WI38 (cell line): ENCODE data around the gene CACNA1D.

Experiments used
- H3K4me3 ChIP-seq: 2 replicates; pipeline ENCODE4 v1.5.1; 2011; ENCODE audit warnings: low read depth, mild to moderate bottlenecking, control low read depth, low read length
- CTCF ChIP-seq: IDR thresholded peaks from 2 replicates; pipeline ENCODE4 v1.5.1; 2012; ENCODE audit warnings: low read depth, mild to moderate bottlenecking, control low read depth, low read length

The CACNA1D gene

GRCh38 chr3:53802256-53802880, 308.0 kb downstream of the CACNA1D start:
- no peak for TF ChIP-seq CTCF
- no peak overlapping the region for H3K4me3 ChIP-seq

- TF ChIP-seq CTCF, result no peak
Observed at GRCh38 chr3:53803124-53803815, 308.9 kb downstream of the CACNA1D start.

GRCh38 chr3:53803816-53804695, 309.6 kb downstream of the CACNA1D start:
- no peak for TF ChIP-seq CTCF
- H3K4me3 ChIP-seq, result no peak overlapping the region

More at GRCh38 chr3:53803124-53803815, 308.9 kb downstream of the CACNA1D start:
- no peak overlapping the region for H3K4me3 ChIP-seq

GRCh38 chr3:53804697-53805462, 310.5 kb downstream of the CACNA1D start:
- no peak for TF ChIP-seq CTCF
- no peak overlapping the region for H3K4me3 ChIP-seq

- no peak overlapping the region for H3K4me3 ChIP-seq
- TF ChIP-seq CTCF, result no peak
Observed at GRCh38 chr3:53805463-53806159, 311.2 kb downstream of the CACNA1D start.
